ENCODE results near the gene COMMD7.

Gene COMMD7

GRCh38 chr20:32777177-32777956 is 34.1 kb upstream of the COMMD7 start:
- Histone ChIP-seq H3K9me3 (ENCODE audit: control extremely low read depth in 1 of 5, control insufficient read depth in 4 of 5, insufficient read depth in 2 of 5, low read depth in 1 of 5, low read length in 4 of 5) (no peaks in the 10 kb centered on the region), H3K36me3 (ENCODE audit: control insufficient read depth in 4 of 4, insufficient read depth in 4 of 4, low read length in 3 of 4) (peaks cover 0 to 58% (median 16%) of the 10 kb centered on the region in 4 experiments), H3K27me3 (replicated peaks in 2 of 5; ENCODE audit: control insufficient read depth in 4 of 5, insufficient read depth in 5 of 5, low read length in 4 of 5) (no peaks in the 10 kb centered on the region), H3K27ac (ENCODE audit: insufficient read depth in 1 of 2, low read depth in 1 of 2, low read length in 2 of 2, poor library complexity in 1 of 2, severe bottlenecking in 2 of 2) (peak overlapping the region; percentile 37 to 74), H3K4me1 (ENCODE audit: control extremely low read depth in 1 of 4, control insufficient read depth in 4 of 4, insufficient read depth in 4 of 4, low read length in 3 of 4) (peaks cover 6 to 66% (median 59%) of the 10 kb centered on the region in 4 experiments), H3K4me3 (ENCODE audit: control insufficient read depth in 1 of 7, extremely low read depth in 1 of 7, insufficient read depth in 4 of 7, low read depth in 2 of 7, low read length in 6 of 7) (peak overlapping the region in 2 of 7 experiments; percentile 8 to 35)
- WGBS (ENCODE audit: insufficient coverage) = 98% methylated on average over 7 of the region's 8 CpGs
- CTCF ChIA-PET = interaction anchor here (0.7 to 5.6 kb wide), 40 partner anchors 8 to 261 kb away, joined by 3 to 114 read pairs (median 5); partner anchors contain the start of genes C20orf203, COMMD7 and DNMT3B
- no peak for DNase-seq
- POLR2A ChIA-PET = interaction anchor here (1.2 kb wide), 1 partner anchor 14 kb away, joined by 5 read pairs; no protein-coding TSS in a partner anchor

GRCh38 chr20:32775336-32775991 is 32.2 kb upstream of the COMMD7 start:
- peak in 2 of 3 donors; percentile 65 to 72 for DNase-seq
- peaks cover 0 to 44% (median 5%) of the 10 kb centered on the region in 4 experiments for H3K36me3 ChIP-seq (ENCODE audit: control insufficient read depth in 4 of 4, insufficient read depth in 4 of 4, low read length in 3 of 4)
- H3K27me3 ChIP-seq (replicated peaks in 2 of 5; ENCODE audit: control insufficient read depth in 4 of 5, insufficient read depth in 5 of 5, low read length in 4 of 5) = no peaks in the 10 kb centered on the region
- WGBS (ENCODE audit: insufficient coverage) = 90% methylated on average over 8 of the region's 10 CpGs
- peak overlapping the region in 1 of 2 experiments; percentile 44 for H3K27ac ChIP-seq (ENCODE audit: insufficient read depth in 1 of 2, low read depth in 1 of 2, low read length in 2 of 2, poor library complexity in 1 of 2, severe bottlenecking in 2 of 2)
- H3K4me3 ChIP-seq (ENCODE audit: control insufficient read depth in 1 of 7, extremely low read depth in 1 of 7, insufficient read depth in 4 of 7, low read depth in 2 of 7, low read length in 6 of 7) = no peak overlapping the region
- H3K9me3 ChIP-seq (ENCODE audit: control extremely low read depth in 1 of 5, control insufficient read depth in 4 of 5, insufficient read depth in 2 of 5, low read depth in 1 of 5, low read length in 4 of 5) = no peaks in the 10 kb centered on the region
- CTCF ChIA-PET = interaction anchor here (0.6 to 5.6 kb wide), 11 partner anchors 8 to 110 kb away, joined by 3 to 54 read pairs (median 6); partner anchors contain the start of genes C20orf203 and DNMT3B
- POLR2A ChIA-PET = no interaction called here
- H3K4me1 ChIP-seq (ENCODE audit: control extremely low read depth in 1 of 4, control insufficient read depth in 4 of 4, insufficient read depth in 4 of 4, low read length in 3 of 4) = peaks cover 9 to 85% (median 77%) of the 10 kb centered on the region in 4 experiments

GRCh38 chr20:32773855-32774254 is 30.6 kb upstream of the COMMD7 start:
- no CpG with 5 or more reads among the region's 8 CpGs for WGBS (ENCODE audit: insufficient coverage)
- ChIA-PET CTCF (interaction anchor here (0.8 to 3.2 kb wide), 2 partner anchors 101 to 252 kb away, joined by 3 to 17 read pairs; partner anchors contain the start of gene C20orf203), POLR2A (no interaction called here)
- Histone ChIP-seq H3K27me3 (replicated peaks in 2 of 5; ENCODE audit: control insufficient read depth in 4 of 5, insufficient read depth in 5 of 5, low read length in 4 of 5) (no peaks in the 10 kb centered on the region), H3K4me3 (ENCODE audit: control insufficient read depth in 1 of 7, extremely low read depth in 1 of 7, insufficient read depth in 4 of 7, low read depth in 2 of 7, low read length in 6 of 7) (peak overlapping the region in 2 of 7 experiments; percentile 11 to 33), H3K36me3 (ENCODE audit: control insufficient read depth in 4 of 4, insufficient read depth in 4 of 4, low read length in 3 of 4) (peaks cover 0 to 37% (median 3%) of the 10 kb centered on the region in 4 experiments), H3K4me1 (ENCODE audit: control extremely low read depth in 1 of 4, control insufficient read depth in 4 of 4, insufficient read depth in 4 of 4, low read length in 3 of 4) (peaks cover 9 to 98% (median 82%) of the 10 kb centered on the region in 4 experiments), H3K9me3 (ENCODE audit: control extremely low read depth in 1 of 5, control insufficient read depth in 4 of 5, insufficient read depth in 2 of 5, low read depth in 1 of 5, low read length in 4 of 5) (no peaks in the 10 kb centered on the region), H3K27ac (ENCODE audit: insufficient read depth in 1 of 2, low read depth in 1 of 2, low read length in 2 of 2, poor library complexity in 1 of 2, severe bottlenecking in 2 of 2) (peak overlapping the region in 1 of 2 experiments; percentile 25)
- peak in 1 of 3 donors; percentile 29 for DNase-seq

DNA sequence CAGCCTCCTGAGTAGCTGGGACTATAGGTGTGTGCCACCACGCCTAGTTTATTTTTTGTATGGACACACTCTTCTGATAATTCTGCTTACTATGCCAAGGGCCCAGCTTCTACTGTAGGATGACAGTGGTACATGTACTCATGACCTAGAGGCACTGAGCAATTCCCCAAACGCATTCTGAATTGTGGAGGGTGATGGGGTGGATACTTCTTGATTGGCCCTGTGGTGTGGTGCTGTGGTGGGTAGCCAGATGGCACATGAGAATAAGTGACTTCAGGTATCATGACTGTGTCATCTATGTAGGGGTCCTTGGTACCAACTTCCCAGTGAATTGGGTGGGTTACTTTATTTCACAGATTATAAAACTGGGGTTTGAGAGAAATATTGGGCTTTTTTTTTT is 30.0 kb upstream of the COMMD7 start:
- Histone ChIP-seq H3K27ac (ENCODE audit: insufficient read depth in 1 of 2, low read depth in 1 of 2, low read length in 2 of 2, poor library complexity in 1 of 2, severe bottlenecking in 2 of 2) (no peak overlapping the region), H3K9me3 (ENCODE audit: control extremely low read depth in 1 of 5, control insufficient read depth in 4 of 5, insufficient read depth in 2 of 5, low read depth in 1 of 5, low read length in 4 of 5) (no peaks in the 10 kb centered on the region), H3K27me3 (replicated peaks in 2 of 5; ENCODE audit: control insufficient read depth in 4 of 5, insufficient read depth in 5 of 5, low read length in 4 of 5) (no peaks in the 10 kb centered on the region), H3K36me3 (ENCODE audit: control insufficient read depth in 4 of 4, insufficient read depth in 4 of 4, low read length in 3 of 4) (peaks cover 0 to 36% (median 5%) of the 10 kb centered on the region in 4 experiments), H3K4me1 (ENCODE audit: control extremely low read depth in 1 of 4, control insufficient read depth in 4 of 4, insufficient read depth in 4 of 4, low read length in 3 of 4) (peaks cover 9 to 97% (median 79%) of the 10 kb centered on the region in 4 experiments), H3K4me3 (ENCODE audit: control insufficient read depth in 1 of 7, extremely low read depth in 1 of 7, insufficient read depth in 4 of 7, low read depth in 2 of 7, low read length in 6 of 7) (peak overlapping the region in 1 of 7 experiments; percentile 16)
- peak in 2 of 3 donors; percentile 43 to 50 for DNase-seq
- POLR2A ChIA-PET = no interaction called here
- 100% methylated on average over 2 of the region's 2 CpGs for WGBS (ENCODE audit: insufficient coverage)
- CTCF ChIA-PET = interaction anchor here (0.7 to 3.2 kb wide), 3 partner anchors 10 to 100 kb away, joined by 3 to 17 read pairs (median 3); partner anchors contain the start of genes C20orf203 and DNMT3B

GRCh38 chr20:32772046-32772445 is 28.8 kb upstream of the COMMD7 start:
- Histone ChIP-seq H3K27me3 (replicated peaks in 2 of 5; ENCODE audit: control insufficient read depth in 4 of 5, insufficient read depth in 5 of 5, low read length in 4 of 5) (no peaks in the 10 kb centered on the region), H3K4me1 (ENCODE audit: control extremely low read depth in 1 of 4, control insufficient read depth in 4 of 4, insufficient read depth in 4 of 4, low read length in 3 of 4) (peaks cover 9 to 94% (median 69%) of the 10 kb centered on the region in 4 experiments), H3K36me3 (ENCODE audit: control insufficient read depth in 4 of 4, insufficient read depth in 4 of 4, low read length in 3 of 4) (peaks cover 0 to 33% (median 8%) of the 10 kb centered on the region in 4 experiments), H3K27ac (ENCODE audit: insufficient read depth in 1 of 2, low read depth in 1 of 2, low read length in 2 of 2, poor library complexity in 1 of 2, severe bottlenecking in 2 of 2) (peak overlapping the region in 1 of 2 experiments; percentile 14), H3K9me3 (ENCODE audit: control extremely low read depth in 1 of 5, control insufficient read depth in 4 of 5, insufficient read depth in 2 of 5, low read depth in 1 of 5, low read length in 4 of 5) (no peaks in the 10 kb centered on the region), H3K4me3 (ENCODE audit: control insufficient read depth in 1 of 7, extremely low read depth in 1 of 7, insufficient read depth in 4 of 7, low read depth in 2 of 7, low read length in 6 of 7) (peak overlapping the region in 1 of 7 experiments; percentile 2)
- ChIA-PET CTCF (no interaction called here), POLR2A (no interaction called here)
- WGBS (ENCODE audit: insufficient coverage) = 87% methylated on average over 3 of the region's 3 CpGs
- no peak for DNase-seq

GRCh38 chr20:32767418-32768198 is 24.3 kb upstream of the COMMD7 start:
- H3K27ac ChIP-seq (ENCODE audit: insufficient read depth in 1 of 2, low read depth in 1 of 2, low read length in 2 of 2, poor library complexity in 1 of 2, severe bottlenecking in 2 of 2) = no peak overlapping the region
- H3K27me3 ChIP-seq (replicated peaks in 2 of 5; ENCODE audit: control insufficient read depth in 4 of 5, insufficient read depth in 5 of 5, low read length in 4 of 5) = no peaks in the 10 kb centered on the region
- no peak overlapping the region for H3K4me3 ChIP-seq (ENCODE audit: control insufficient read depth in 1 of 7, extremely low read depth in 1 of 7, insufficient read depth in 4 of 7, low read depth in 2 of 7, low read length in 6 of 7)
- H3K4me1 ChIP-seq (ENCODE audit: control extremely low read depth in 1 of 4, control insufficient read depth in 4 of 4, insufficient read depth in 4 of 4, low read length in 3 of 4) = peaks cover 15 to 81% (median 53%) of the 10 kb centered on the region in 4 experiments
- H3K9me3 ChIP-seq (ENCODE audit: control extremely low read depth in 1 of 5, control insufficient read depth in 4 of 5, insufficient read depth in 2 of 5, low read depth in 1 of 5, low read length in 4 of 5) = no peaks in the 10 kb centered on the region
- CTCF ChIA-PET = interaction anchor here (1.1 to 2.9 kb wide), 4 partner anchors 10 to 86 kb away, joined by 3 to 24 read pairs (median 4); partner anchors contain the start of gene COMMD7
- DNase-seq = no peak
- 91% methylated on average over 7 of the region's 9 CpGs for WGBS (ENCODE audit: insufficient coverage)
- peaks cover 0 to 44% (median 6%) of the 10 kb centered on the region in 4 experiments for H3K36me3 ChIP-seq (ENCODE audit: control insufficient read depth in 4 of 4, insufficient read depth in 4 of 4, low read length in 3 of 4)
- POLR2A ChIA-PET = no interaction called here

Data from common myeloid progenitor, CD34-positive (primary cell).